OCI-LY7 (cell line): ENCODE measurements around the gene CACNG3. TPM values are rescaled to one million over a fixed set of nuclear protein-coding genes. Genes with fewer than 3 reads are reported as not detected.

Experiments used
- BruUV-seq: library from RNA; stranded (reverse); fragments of 400-500 nt; replicated peaks from 2 replicates; lab custom pipeline; 2021; lab: Mats Ljungman, UMichigan
- CTCF ChIA-PET: fragments of 300-600 bp; sonication (Branson Sonifier 250); formaldehyde crosslinking; loops from one replicate; lab custom pipeline; 2022; ENCODE audit warnings: antibody characterized with exemption; ENCODE audit not compliant: unreplicated experiment; lab: Charles Lee
- POLR2A ChIA-PET: fragments of 300-600 bp; sonication (Branson Sonifier 250); formaldehyde crosslinking; loops from one replicate; lab custom pipeline; 2022; ENCODE audit warnings: antibody characterized with exemption; lab: Charles Lee
- DNase-seq: peaks from one replicate; pipeline ENCODE4 v3.0.0-alpha.2; 2015; ENCODE audit warnings: low spot score
- H2AFZ ChIP-seq: fragments of 200-600 bp; sonication (generic), shearing (Covaris generic); 2 replicates; pipeline ENCODE4 v1.6.1; 2014; ENCODE audit warnings: mild to moderate bottlenecking, antibody characterized with exemption, low read length, moderate library complexity
- H3K27ac ChIP-seq: fragments of 200-600 bp; sonication (generic); 2 replicates; pipeline ENCODE4 v1.5.1; 2014; ENCODE audit warnings: mixed run types, low read depth, mild to moderate bottlenecking, moderate library complexity, low read length, inconsistent platforms; ENCODE audit not compliant: poor library complexity, severe bottlenecking
- H3K36me3 ChIP-seq: fragments of 200-600 bp; sonication (generic); 2 replicates; pipeline ENCODE4 v1.6.1; 2014; ENCODE audit warnings: mild to moderate bottlenecking, antibody characterized with exemption, low read length, moderate library complexity, mixed read lengths; ENCODE audit not compliant: insufficient read depth
- H3K4me1 ChIP-seq: fragments of 200-600 bp; sonication (generic); 2 replicates; pipeline ENCODE4 v1.5.1; 2014; ENCODE audit warnings: mild to moderate bottlenecking, low read length; ENCODE audit not compliant: insufficient read depth, poor library complexity, severe bottlenecking
- H3K4me2 ChIP-seq: fragments of 200-600 bp; sonication (generic); 2 replicates; pipeline ENCODE4 v1.6.1; 2014; ENCODE audit warnings: mild to moderate bottlenecking, low read length
- H3K4me3 ChIP-seq: fragments of 200-600 bp; sonication (generic); 2 replicates; pipeline ENCODE4 v1.5.1; 2014; ENCODE audit warnings: mild to moderate bottlenecking, low read depth, low read length; ENCODE audit not compliant: poor library complexity, severe bottlenecking
- H3K79me2 ChIP-seq: fragments of 200-600 bp; sonication (generic); 2 replicates; pipeline ENCODE4 v1.6.1; 2016; ENCODE audit warnings: low read depth, mild to moderate bottlenecking, low read length, moderate library complexity, mixed read lengths; ENCODE audit not compliant: insufficient read depth
- H3K9me2 ChIP-seq: fragments of 200-600 bp; sonication (generic); 2 replicates; pipeline ENCODE4 v1.6.1; 2016; ENCODE audit warnings: mild to moderate bottlenecking, low read length, mixed read lengths; ENCODE audit not compliant: insufficient read depth
- H3K9me3 ChIP-seq: fragments of 200-600 bp; sonication (generic); 2 replicates; pipeline ENCODE4 v1.6.1; 2014; ENCODE audit warnings: mild to moderate bottlenecking, mixed run types, low read length, mixed read lengths
- H4K20me1 ChIP-seq: fragments of 200-600 bp; sonication (generic); 2 replicates; pipeline ENCODE4 v1.6.1; 2014; ENCODE audit warnings: mild to moderate bottlenecking, antibody characterized with exemption, low read length, moderate library complexity, mixed read lengths; ENCODE audit not compliant: insufficient read depth
- CTCF ChIP-seq: fragments of 200-600 bp; sonication (generic); conservative IDR thresholded peaks from 2 replicates; pipeline ENCODE4 v1.5.1; 2014; ENCODE audit warnings: mild to moderate bottlenecking, antibody characterized with exemption, low read length, moderate library complexity, mixed read lengths
- EZH2phosphoT487 ChIP-seq: fragments of 200-600 bp; sonication (generic); IDR thresholded peaks from 2 replicates; pipeline ENCODE4 v1.6.1; 2018; ENCODE audit warnings: low read depth, borderline replicate concordance, mild to moderate bottlenecking, mixed run types, antibody characterized with exemption, low read length, moderate library complexity, mixed read lengths
- intact Hi-C: fragments of 100-400 bp; cut with micrococcal nuclease; formaldehyde crosslinking; loops from one replicate; pipeline ENCODE4 v1.10.0; 2022; ENCODE audit not compliant: unreplicated experiment
- total RNA-seq, 2 experiments: library from RNA; depleted of rRNA in 1 of 2; stranded (reverse); fragments of >200 nt in 1 of 2; shearing (Covaris generic) in 1 of 2; gene quantifications; 2 replicates each; pipeline ENCODE4 v1.2.3, GENCODE V29; 2014 to 2022

CACNG3 gene
- total RNA-seq, 2 experiments from 2014 or later, result 0.06 TPM; not detected in 1

GRCh38 chr16:24358117-24358516 is 102.0 kb downstream of the CACNG3 start:
- intact Hi-C loops, result no loop called here
- POLR2A ChIA-PET, result no interaction called here
- Histone ChIP-seq H3K36me3 (no peaks in the 10 kb centered on the region), H3K79me2 (no peaks in the 10 kb centered on the region), H3K4me2 (no peak overlapping the region), H3K9me2 (no peaks in the 10 kb centered on the region), H4K20me1 (no peaks in the 10 kb centered on the region), H3K9me3 (no peaks in the 10 kb centered on the region), H3K4me1 (no peaks in the 10 kb centered on the region), H2AFZ (no peak overlapping the region), H3K4me3 (no peak overlapping the region), H3K27ac (no peak overlapping the region)
- TF ChIP-seq CTCF, result no peak
- TF ChIP-seq EZH2phosphoT487, result no peak
- no TSS peak for BruUV-seq
- DNase-seq, result no peak
- CTCF ChIA-PET, result no interaction called here

GRCh38 chr16:24359490-24359889 is 103.4 kb downstream of the CACNG3 start:
- no peak for DNase-seq
- Histone ChIP-seq H3K4me2 (no peak overlapping the region), H3K9me2 (no peaks in the 10 kb centered on the region), H3K79me2 (no peaks in the 10 kb centered on the region), H2AFZ (no peak overlapping the region), H3K4me3 (no peak overlapping the region), H3K4me1 (no peaks in the 10 kb centered on the region), H3K9me3 (no peaks in the 10 kb centered on the region), H4K20me1 (no peaks in the 10 kb centered on the region), H3K36me3 (no peaks in the 10 kb centered on the region), H3K27ac (no peak overlapping the region)
- BruUV-seq, result no TSS peak
- intact Hi-C loops, result no loop called here
- ChIA-PET CTCF (interaction anchor here (0.6 kb wide), 1 partner anchor 1184 kb away, joined by 3 read pairs; no protein-coding TSS in a partner anchor), POLR2A (no interaction called here)
- TF ChIP-seq CTCF, result no peak
- TF ChIP-seq EZH2phosphoT487, result no peak

- ChIA-PET CTCF (no interaction called here), POLR2A (no interaction called here)
- Histone ChIP-seq H3K27ac (no peak overlapping the region), H2AFZ (no peak overlapping the region), H3K79me2 (no peaks in the 10 kb centered on the region), H4K20me1 (no peaks in the 10 kb centered on the region), H3K4me3 (no peak overlapping the region), H3K9me3 (no peaks in the 10 kb centered on the region), H3K9me2 (no peaks in the 10 kb centered on the region), H3K4me1 (no peaks in the 10 kb centered on the region), H3K4me2 (no peak overlapping the region), H3K36me3 (no peaks in the 10 kb centered on the region)
- no TSS peak for BruUV-seq
- DNase-seq, result no peak
- TF ChIP-seq CTCF (no peak), EZH2phosphoT487 (no peak)
- intact Hi-C loops, result no loop called here
Observed at GRCh38 chr16:24360936-24361335, 104.8 kb downstream of the CACNG3 start.
